Stomach (tissue), 4 donors: ENCODE results near the gene DISC1.

Experiments used
- POLR2A ChIP-seq, 4 donors: fragments of 450-650 bp; IDR thresholded peaks; one replicate each; pipeline ENCODE4 v1.6.1; 2016; ENCODE audit warnings: antibody characterized with exemption in 4 of 4, control low read depth in 2 of 4, mild to moderate bottlenecking in 1 of 4, moderate library complexity in 1 of 4
- TF ChIP-seq, protein P1 (sequence below), 7 experiments: fragments of 450-650 bp in 4 of 7; fragments of 200-600 bp in 3 of 7; sonication (generic) in 3 of 7; IDR thresholded peaks; one replicate each; pipeline ENCODE4 v1.5.1; 2016 to 2019; ENCODE audit warnings: antibody characterized with exemption in 7 of 7, control low read depth in 2 of 7, mild to moderate bottlenecking in 1 of 7

- TF ChIP-seq, protein P1, sequence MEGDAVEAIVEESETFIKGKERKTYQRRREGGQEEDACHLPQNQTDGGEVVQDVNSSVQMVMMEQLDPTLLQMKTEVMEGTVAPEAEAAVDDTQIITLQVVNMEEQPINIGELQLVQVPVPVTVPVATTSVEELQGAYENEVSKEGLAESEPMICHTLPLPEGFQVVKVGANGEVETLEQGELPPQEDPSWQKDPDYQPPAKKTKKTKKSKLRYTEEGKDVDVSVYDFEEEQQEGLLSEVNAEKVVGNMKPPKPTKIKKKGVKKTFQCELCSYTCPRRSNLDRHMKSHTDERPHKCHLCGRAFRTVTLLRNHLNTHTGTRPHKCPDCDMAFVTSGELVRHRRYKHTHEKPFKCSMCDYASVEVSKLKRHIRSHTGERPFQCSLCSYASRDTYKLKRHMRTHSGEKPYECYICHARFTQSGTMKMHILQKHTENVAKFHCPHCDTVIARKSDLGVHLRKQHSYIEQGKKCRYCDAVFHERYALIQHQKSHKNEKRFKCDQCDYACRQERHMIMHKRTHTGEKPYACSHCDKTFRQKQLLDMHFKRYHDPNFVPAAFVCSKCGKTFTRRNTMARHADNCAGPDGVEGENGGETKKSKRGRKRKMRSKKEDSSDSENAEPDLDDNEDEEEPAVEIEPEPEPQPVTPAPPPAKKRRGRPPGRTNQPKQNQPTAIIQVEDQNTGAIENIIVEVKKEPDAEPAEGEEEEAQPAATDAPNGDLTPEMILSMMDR (IDR thresholded peaks at IDR 0.05), result peak in 4 of 7 experiments; percentile 7 to 36 (median 21)
- TF ChIP-seq POLR2A (IDR thresholded peaks at IDR 0.05), result no peak
These were observed 305.4 kb downstream of the DISC1 start for GRCh38 chr1:231931846-231932454.
